Measurements from ENCODE around the gene RPL27A.

Gene RPL27A

GRCh38 chr11:8676458-8676857, 6.1 kb upstream of the RPL27A start:
- no peak for DNase-seq

- no peak for DNase-seq
Measured at GRCh38 chr11:8679006-8679405, 3.6 kb upstream of the RPL27A start.

GRCh38 chr11:8681837-8682302, 722 bp upstream of the RPL27A start:
- no peak for DNase-seq

- DNase-seq, result no peak
Measured at GRCh38 chr11:8683115-8683807, 669 bp downstream of the RPL27A start.

DNA sequence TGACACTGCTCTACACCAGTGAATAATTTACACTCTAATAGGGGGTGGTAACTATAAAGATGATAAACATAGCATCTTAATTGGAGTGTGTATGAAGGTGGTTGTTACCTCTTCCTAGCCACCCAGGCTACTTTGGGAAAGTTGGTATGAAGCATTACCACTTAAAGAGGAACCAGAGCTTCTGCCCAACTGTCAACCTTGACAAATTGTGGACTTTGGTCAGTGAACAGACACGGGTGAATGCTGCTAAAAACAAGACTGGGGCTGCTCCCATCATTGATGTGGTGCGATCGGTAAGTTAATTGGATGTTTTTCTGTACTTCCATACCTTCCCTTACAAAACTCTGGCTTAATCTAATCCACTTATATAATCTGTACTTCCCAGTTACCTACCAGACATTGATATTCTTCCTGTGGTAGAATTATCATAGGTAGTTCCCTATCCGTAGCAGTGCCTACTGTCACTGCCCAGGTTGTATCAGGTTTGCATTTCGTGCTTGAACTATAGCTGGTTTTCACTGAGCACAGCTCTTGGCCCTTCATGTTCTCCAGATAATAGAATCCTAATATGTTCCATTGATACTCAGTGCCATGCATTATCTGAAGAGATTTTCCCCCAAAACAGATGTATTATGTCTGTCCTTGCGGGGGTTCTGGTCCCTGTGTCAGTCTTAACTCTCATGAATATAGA, 2.2 kb downstream of the RPL27A start:
- DNase-seq, result no peak

- no peak for DNase-seq
Measured at GRCh38 chr11:8685306-8685705, 2.7 kb downstream of the RPL27A start.

DNA sequence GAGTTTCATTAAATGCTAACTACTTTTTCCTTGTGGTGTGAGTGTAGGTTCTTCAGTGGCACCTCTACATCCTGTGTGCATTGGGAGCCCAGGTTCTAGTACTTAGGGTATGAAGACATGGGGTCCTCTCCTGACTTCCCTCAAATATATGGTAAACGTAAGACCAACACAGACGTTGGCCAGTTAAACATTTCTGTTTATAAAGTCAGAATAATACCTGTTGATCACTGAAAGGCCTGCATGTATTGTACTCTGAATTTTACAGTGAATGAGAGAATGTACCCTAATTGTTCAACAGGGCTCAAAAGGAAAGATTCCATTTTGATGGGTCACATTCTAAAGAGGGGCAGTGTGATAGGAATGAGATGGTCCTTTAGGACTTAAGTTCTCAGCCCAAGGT, 3.2 kb downstream of the RPL27A start:
- DNase-seq, result no peak

- no peak for DNase-seq
Measured at GRCh38 chr11:8686325-8686724, 3.7 kb downstream of the RPL27A start.

DNA sequence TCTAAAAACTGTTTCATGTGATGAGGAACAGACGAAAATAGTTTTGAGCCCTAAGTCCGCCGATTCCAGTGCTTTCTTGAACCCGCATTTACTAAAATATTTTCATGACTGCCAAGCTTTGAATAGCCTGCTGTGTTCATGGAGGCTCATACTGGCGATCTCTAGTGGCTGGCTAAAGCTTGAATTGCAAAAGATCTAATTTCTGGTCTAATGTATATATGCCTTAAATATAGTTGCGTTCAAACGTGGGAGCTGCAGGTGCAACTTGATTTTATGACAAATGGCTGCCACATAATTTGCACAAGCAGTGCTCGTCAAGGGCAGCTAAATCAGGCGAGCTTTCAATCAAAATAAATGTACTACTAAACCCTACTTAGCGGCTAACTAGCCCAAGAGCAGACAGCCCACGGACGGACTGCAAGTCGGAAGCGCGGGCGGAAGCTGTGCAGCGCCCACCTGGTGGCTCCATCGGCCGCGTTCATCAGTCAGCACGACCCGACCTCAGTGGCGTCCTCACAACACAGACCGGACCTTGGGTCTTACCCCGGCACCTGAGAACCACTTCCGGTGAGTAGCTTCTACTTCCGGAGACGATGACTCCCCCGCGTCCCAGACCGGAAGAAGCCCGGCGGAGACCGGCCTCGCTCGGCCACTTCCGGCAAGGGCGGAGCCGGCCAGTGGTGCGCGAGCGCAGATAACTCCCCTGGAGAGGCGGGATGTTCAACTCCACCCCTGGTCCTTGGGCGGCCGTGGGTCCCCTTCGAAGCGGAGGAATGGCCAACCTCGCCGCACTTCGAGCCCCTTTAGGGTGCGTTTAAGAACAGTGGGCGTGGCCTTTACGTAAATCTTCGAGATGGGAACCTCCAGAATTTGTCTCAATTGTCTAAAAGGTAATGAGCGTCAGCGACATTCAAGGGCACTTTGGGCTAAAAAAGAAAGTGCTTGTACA, 6.1 kb downstream of the RPL27A start:
- DNase-seq, result peak; percentile 90

DNA sequence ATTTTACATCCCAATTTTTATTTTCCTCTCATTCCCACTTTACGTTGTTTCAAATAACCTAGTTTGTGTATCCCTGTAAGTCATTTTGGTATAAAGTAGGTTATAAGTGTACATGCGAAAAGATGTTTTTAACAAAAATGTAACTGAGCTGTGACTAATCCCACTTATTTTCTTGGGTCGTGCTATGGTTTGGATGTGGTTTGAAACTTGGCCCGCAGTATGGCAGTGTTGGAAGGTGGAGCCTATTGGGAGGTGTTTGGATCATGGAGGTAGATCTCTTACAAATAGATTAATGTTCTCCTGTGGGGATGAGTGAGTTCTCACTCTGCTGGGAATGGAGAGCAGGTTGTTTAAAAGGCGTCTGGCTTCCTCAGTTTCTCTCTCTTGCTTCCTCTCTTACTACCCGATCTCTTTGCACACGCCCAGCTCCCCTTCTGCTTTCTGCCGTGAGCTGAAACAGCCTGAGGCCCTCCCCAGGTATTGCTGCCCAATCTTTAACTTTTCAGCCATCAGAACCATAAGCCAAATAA, 7.2 kb downstream of the RPL27A start:
- no peak for DNase-seq

DNA sequence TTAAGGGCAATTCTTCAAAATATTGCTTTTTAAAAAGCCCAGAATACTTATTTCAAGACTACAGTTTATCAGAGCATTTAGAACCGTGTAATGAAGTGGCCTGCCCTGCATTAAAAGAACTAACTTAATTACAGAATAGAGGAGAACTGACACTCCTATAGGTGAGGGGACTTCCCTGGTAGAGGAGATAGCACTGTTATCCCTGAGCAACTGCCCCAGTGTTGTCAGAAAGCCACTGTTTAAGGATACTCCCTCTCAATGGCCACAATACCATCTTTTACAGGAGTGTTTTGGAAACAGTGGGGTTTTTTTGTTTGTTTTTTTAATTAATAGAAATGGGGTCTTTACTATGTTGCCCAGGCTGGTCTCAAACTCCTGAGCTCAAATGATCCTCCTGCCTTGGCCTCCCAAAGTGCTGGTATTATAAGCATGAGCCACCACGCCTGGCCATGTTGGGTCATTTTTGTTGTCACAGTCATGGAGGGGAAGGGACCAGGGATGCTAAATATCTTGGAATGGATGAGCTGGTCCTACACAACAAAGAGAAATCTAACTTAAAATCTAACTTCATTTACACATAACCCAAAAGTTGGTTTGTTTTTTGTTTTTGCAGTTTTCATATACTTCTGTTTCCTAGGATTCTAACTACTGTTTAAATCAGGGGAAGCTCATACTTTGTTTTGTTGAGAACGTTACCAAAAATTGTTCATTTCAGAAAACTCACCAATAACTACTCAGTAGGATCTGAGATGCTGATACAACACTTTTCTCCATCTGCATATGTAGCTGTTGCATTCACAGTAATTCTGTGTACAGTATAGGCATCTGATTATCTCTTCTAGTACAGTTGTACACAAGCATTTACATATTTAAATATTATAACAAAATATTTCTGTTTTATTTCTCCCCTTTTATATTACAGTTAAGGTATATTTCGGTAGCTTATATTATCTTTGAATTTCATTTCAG, 8.1 kb downstream of the RPL27A start:
- no peak for DNase-seq

DNA sequence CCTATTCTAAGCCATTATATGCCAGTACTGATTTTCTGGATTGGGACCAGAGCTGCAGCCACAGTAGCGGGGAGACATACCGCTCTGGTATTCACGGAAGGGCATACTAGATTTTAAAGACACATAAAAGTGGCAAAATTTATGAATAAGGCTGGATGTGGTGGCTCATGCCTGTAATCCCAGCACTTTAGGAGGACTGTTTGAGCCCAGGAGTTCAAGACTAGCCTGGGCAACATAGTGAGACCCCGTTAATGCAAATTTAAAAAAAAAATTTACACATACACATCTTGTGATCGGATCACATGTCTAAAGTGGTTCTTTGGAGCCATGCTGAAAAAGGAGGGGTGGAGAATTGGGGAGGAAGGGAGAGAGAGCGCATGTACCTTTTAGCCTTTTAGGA, 9.0 kb downstream of the RPL27A start:
- no peak for DNase-seq

DNA sequence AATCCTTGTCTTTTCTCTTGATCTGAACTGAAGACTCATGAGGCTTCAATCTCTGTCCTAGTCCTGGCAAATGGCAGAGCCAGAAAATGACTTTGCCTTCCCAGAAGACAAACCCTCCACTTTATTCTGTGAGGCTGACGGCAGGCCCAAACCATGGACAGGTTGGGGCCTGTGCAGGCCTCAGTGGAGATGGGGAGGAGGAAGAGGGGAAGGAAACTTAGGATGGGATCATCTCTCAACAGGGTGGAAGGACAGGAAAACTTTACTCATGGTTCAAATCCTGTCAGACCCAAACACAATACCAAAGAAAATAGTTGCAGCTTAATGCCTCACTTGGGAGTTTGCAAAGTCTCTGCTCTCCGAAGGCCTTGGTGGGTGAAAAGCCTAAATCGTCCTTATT, 9.8 kb downstream of the RPL27A start:
- no peak for DNase-seq

DNA sequence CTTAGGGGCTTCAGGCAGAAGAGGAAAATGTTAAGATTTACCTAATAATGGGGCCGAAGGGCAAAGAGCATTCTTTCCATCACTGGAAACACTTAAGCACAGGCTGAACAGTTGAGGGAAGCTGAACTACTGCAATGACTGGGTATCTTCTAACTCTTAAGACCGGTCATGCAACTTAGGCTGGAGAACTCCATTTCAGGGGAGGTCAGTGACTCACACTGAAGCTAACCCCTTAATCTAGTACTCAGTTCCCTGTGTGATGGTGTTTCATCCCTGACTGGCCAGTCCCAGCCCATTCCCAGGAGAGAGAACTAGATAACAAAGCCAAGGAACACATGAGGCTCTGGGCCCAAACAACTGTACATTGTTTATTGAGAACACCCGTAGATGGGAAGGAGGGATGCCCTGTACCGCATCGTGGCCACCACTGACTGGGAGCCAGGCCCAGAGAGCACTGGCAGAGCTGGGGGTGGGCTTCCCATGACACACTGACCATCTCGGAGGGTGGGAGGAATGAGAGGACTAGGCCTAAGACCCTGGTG, 10.5 kb downstream of the RPL27A start:
- DNase-seq, result no peak

- no peak for DNase-seq
Measured at GRCh38 chr11:8693555-8693954, 11.0 kb downstream of the RPL27A start.

GRCh38 chr11:8694137-8694536, 11.5 kb downstream of the RPL27A start:
- no peak for DNase-seq

- DNase-seq, result no peak
Measured at GRCh38 chr11:8697054-8697453, 14.5 kb downstream of the RPL27A start.

- DNase-seq, result no peak
Measured at GRCh38 chr11:8698379-8698851, 15.8 kb downstream of the RPL27A start.

- DNase-seq, result no peak
Measured at GRCh38 chr11:8698917-8699441, 16.4 kb downstream of the RPL27A start.

DNA sequence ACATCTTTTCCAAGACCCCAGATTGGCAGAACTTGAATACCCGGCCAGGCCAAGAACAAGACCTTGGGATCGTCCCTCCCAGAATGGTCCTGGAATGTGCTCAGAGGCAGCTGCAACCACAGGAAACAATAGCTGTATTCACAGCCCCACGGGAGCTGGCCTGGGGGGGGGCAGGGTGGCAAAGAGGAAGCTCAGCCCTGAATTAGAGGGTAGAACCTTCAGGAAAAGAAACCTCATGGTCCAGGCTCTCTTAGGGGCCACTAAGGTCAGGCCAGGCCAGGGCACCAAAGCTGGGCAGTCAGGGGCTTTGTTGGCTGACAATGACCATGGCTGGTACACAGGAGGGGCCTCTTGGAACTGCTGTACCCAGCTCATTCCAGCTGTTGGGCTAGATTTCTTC, 17.3 kb downstream of the RPL27A start:
- DNase-seq, result no peak

- no peak for DNase-seq
Measured at GRCh38 chr11:8701891-8702597, 19.5 kb downstream of the RPL27A start.

All from CD4-positive, alpha-beta T cell treated with Interleukin-15 for 1 hour (primary cell).